H1 (cell line): Measurements from ENCODE around the gene INTS6. TPM values are rescaled to one million over a fixed set of nuclear protein-coding genes. Genes with fewer than 3 reads are reported as not detected.

Experiments
- BCL11A ChIP-seq, 2 experiments: IDR thresholded peaks; one replicate each; pipeline ENCODE4 v1.6.1; 2011; ENCODE audit warnings: low read depth in 2 of 2, low read length in 2 of 2, mild to moderate bottlenecking in 2 of 2
- EP300 ChIP-seq, 2 experiments: IDR thresholded peaks; 1 replicate in 1 of 2; 2 replicates in 1 of 2; pipeline ENCODE4 v1.6.1; 2011 to 2012; ENCODE audit warnings: low read depth in 2 of 2, low read length in 2 of 2, mild to moderate bottlenecking in 2 of 2, borderline replicate concordance in 1 of 2, inconsistent platforms in 1 of 2, moderate library complexity in 1 of 2
- HDAC6 ChIP-seq: IDR thresholded peaks from one replicate; pipeline ENCODE4 v1.7.1; 2012; ENCODE audit warnings: low read depth, mild to moderate bottlenecking, inconsistent platforms, low read length, moderate library complexity
- MAFK ChIP-seq: IDR thresholded peaks from 2 replicates; pipeline ENCODE4 v1.6.1; 2012; ENCODE audit warnings: low read depth, mild to moderate bottlenecking, improper control_type of control experiment, low read length
- SIX5 ChIP-seq: IDR thresholded peaks from 2 replicates; pipeline ENCODE4 v1.6.1; 2011; ENCODE audit warnings: mild to moderate bottlenecking, low read depth, low read length
- SUZ12 ChIP-seq: fragments of 200-600 bp; sonication (generic); IDR thresholded peaks from 2 replicates; pipeline ENCODE4 v1.6.1; 2012; ENCODE audit warnings: mild to moderate bottlenecking, inconsistent platforms, low read length, moderate library complexity, mixed read lengths
- TAF1 ChIP-seq: IDR thresholded peaks from 2 replicates; pipeline ENCODE4 v1.6.1; 2011; ENCODE audit warnings: mild to moderate bottlenecking, low read depth, low read length
- polyA plus RNA-seq, 7 experiments: library from polyadenylated mRNA; depleted of rRNA in 3 of 7; stranded (reverse) in 5 of 7; unstranded in 2 of 7; fragments of >200 nt in 5 of 7; fragments of 200-250 nt in 2 of 7; gene quantifications; 1 replicate in 5 of 7; 2 replicates in 1 of 7; 4 replicates in 1 of 7; pipeline versions ENCODE4 v1.2.1 to v1.2.3, GENCODE V29; 2011 to 2013; ENCODE audit warnings: missing spikeins in 2 of 7, mixed read lengths in 2 of 7
- total RNA-seq: library from RNA; stranded (reverse); fragmentation: NEBNext Ultra II Directional; extraction: Animal tissue kit (Norgen Biotek cat#: 25700); gene quantifications from 2 replicates; pipeline ENCODE4 v1.2.1, GENCODE V29; 2021
- TF ChIP-seq, protein P1 (sequence below): fragments of 300-600 bp; sonication (generic); IDR thresholded peaks from 2 replicates; pipeline ENCODE4 v1.7.1; 2012; ENCODE audit warnings: low read length, moderate library complexity, mild to moderate bottlenecking, inconsistent platforms; ENCODE audit not compliant: insufficient replicate concordance
- TF ChIP-seq, protein P2 (sequence below): IDR thresholded peaks from 2 replicates; pipeline ENCODE4 v1.6.1; 2012; ENCODE audit warnings: inconsistent platforms

The INTS6 gene
- total and polyA plus RNA-seq, 2 of the 8 experiments (the other 6 are each of a cell fraction or from before 2014, with no cell fraction given), result 12.6 to 42.8 TPM

DNA sequence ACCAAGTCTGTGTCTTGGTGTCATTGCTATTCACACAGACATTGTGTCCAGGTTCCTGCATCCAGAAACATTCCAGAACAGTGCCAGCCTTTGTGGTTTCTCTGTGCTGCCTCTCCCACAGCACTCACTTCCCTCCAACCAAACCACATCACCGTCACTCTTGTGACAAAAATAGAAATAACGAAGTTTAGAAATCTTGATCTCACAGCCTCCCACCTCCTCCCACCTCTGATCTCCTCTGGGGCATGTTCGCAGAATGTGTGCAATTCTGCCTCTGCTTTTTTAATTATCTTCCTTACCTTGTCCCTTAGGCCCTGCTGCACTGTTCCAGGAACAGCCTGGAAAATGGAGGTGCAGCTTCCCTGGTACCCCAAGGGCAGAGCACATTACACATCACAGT is 122.0 kb downstream of the INTS6 start (continued):
- TF ChIP-seq, protein P1, sequence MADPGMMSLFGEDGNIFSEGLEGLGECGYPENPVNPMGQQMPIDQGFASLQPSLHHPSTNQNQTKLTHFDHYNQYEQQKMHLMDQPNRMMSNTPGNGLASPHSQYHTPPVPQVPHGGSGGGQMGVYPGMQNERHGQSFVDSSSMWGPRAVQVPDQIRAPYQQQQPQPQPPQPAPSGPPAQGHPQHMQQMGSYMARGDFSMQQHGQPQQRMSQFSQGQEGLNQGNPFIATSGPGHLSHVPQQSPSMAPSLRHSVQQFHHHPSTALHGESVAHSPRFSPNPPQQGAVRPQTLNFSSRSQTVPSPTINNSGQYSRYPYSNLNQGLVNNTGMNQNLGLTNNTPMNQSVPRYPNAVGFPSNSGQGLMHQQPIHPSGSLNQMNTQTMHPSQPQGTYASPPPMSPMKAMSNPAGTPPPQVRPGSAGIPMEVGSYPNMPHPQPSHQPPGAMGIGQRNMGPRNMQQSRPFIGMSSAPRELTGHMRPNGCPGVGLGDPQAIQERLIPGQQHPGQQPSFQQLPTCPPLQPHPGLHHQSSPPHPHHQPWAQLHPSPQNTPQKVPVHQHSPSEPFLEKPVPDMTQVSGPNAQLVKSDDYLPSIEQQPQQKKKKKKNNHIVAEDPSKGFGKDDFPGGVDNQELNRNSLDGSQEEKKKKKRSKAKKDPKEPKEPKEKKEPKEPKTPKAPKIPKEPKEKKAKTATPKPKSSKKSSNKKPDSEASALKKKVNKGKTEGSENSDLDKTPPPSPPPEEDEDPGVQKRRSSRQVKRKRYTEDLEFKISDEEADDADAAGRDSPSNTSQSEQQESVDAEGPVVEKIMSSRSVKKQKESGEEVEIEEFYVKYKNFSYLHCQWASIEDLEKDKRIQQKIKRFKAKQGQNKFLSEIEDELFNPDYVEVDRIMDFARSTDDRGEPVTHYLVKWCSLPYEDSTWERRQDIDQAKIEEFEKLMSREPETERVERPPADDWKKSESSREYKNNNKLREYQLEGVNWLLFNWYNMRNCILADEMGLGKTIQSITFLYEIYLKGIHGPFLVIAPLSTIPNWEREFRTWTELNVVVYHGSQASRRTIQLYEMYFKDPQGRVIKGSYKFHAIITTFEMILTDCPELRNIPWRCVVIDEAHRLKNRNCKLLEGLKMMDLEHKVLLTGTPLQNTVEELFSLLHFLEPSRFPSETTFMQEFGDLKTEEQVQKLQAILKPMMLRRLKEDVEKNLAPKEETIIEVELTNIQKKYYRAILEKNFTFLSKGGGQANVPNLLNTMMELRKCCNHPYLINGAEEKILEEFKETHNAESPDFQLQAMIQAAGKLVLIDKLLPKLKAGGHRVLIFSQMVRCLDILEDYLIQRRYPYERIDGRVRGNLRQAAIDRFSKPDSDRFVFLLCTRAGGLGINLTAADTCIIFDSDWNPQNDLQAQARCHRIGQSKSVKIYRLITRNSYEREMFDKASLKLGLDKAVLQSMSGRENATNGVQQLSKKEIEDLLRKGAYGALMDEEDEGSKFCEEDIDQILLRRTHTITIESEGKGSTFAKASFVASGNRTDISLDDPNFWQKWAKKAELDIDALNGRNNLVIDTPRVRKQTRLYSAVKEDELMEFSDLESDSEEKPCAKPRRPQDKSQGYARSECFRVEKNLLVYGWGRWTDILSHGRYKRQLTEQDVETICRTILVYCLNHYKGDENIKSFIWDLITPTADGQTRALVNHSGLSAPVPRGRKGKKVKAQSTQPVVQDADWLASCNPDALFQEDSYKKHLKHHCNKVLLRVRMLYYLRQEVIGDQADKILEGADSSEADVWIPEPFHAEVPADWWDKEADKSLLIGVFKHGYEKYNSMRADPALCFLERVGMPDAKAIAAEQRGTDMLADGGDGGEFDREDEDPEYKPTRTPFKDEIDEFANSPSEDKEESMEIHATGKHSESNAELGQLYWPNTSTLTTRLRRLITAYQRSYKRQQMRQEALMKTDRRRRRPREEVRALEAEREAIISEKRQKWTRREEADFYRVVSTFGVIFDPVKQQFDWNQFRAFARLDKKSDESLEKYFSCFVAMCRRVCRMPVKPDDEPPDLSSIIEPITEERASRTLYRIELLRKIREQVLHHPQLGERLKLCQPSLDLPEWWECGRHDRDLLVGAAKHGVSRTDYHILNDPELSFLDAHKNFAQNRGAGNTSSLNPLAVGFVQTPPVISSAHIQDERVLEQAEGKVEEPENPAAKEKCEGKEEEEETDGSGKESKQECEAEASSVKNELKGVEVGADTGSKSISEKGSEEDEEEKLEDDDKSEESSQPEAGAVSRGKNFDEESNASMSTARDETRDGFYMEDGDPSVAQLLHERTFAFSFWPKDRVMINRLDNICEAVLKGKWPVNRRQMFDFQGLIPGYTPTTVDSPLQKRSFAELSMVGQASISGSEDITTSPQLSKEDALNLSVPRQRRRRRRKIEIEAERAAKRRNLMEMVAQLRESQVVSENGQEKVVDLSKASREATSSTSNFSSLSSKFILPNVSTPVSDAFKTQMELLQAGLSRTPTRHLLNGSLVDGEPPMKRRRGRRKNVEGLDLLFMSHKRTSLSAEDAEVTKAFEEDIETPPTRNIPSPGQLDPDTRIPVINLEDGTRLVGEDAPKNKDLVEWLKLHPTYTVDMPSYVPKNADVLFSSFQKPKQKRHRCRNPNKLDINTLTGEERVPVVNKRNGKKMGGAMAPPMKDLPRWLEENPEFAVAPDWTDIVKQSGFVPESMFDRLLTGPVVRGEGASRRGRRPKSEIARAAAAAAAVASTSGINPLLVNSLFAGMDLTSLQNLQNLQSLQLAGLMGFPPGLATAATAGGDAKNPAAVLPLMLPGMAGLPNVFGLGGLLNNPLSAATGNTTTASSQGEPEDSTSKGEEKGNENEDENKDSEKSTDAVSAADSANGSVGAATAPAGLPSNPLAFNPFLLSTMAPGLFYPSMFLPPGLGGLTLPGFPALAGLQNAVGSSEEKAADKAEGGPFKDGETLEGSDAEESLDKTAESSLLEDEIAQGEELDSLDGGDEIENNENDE, result no peak
- TF ChIP-seq BCL11A (IDR thresholded peaks at IDR 0.05; ENCODE audit: low read depth in 2 of 2, low read length in 2 of 2), result no peak
- TF ChIP-seq SIX5, result no peak
- no peak for TF ChIP-seq TAF1
- no peak for TF ChIP-seq HDAC6
- no peak for TF ChIP-seq EP300 (IDR thresholded peaks at IDR 0.05; ENCODE audit: borderline replicate concordance in 1 of 2, low read depth in 2 of 2, low read length in 2 of 2)
- no peak for TF ChIP-seq MAFK
- TF ChIP-seq SUZ12, result no peak
- TF ChIP-seq, protein P2, sequence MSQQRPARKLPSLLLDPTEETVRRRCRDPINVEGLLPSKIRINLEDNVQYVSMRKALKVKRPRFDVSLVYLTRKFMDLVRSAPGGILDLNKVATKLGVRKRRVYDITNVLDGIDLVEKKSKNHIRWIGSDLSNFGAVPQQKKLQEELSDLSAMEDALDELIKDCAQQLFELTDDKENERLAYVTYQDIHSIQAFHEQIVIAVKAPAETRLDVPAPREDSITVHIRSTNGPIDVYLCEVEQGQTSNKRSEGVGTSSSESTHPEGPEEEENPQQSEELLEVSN, result no peak
